HepG2 (cell line): Measurements from ENCODE around the gene GALNT11. TPM values are rescaled to one million over a fixed set of nuclear protein-coding genes. Genes with fewer than 3 reads are reported as not detected.

Experiments used
- ATF7-NPFF ChIP-seq: sonication (generic); formaldehyde crosslinking; IDR thresholded peaks from 2 replicates; pipeline ENCODE4 v1.8.1; 2023; ENCODE audit warnings: mild to moderate bottlenecking, low read depth, missing genetic modification reagents, moderate library complexity
- HHEX ChIP-seq: IDR thresholded peaks from 2 replicates; pipeline ENCODE4 v1.6.1; 2016; ENCODE audit warnings: control low read depth
- NCOA1 ChIP-seq: sonication (generic); formaldehyde crosslinking; IDR thresholded peaks from 2 replicates; pipeline ENCODE4 v1.9.0; 2021; ENCODE audit warnings: missing genetic modification reagents
- PHF21A ChIP-seq: sonication (generic); formaldehyde crosslinking; IDR thresholded peaks from 2 replicates; pipeline ENCODE4 v1.5.0; 2020; ENCODE audit warnings: mild to moderate bottlenecking, missing genetic modification reagents
- RORA ChIP-seq: sonication (generic); formaldehyde crosslinking; IDR thresholded peaks from 2 replicates; pipeline ENCODE4 v1.5.0; 2020; ENCODE audit warnings: mild to moderate bottlenecking, missing genetic modification reagents, moderate library complexity
- TAF1 ChIP-seq: sonication (generic); formaldehyde crosslinking; IDR thresholded peaks from 2 replicates; pipeline ENCODE4 v1.4.0; 2020; ENCODE audit warnings: missing genetic modification reagents
- THAP11 ChIP-seq: IDR thresholded peaks from 2 replicates; pipeline ENCODE4 v1.6.1; 2016; ENCODE audit warnings: missing biosample characterization, missing genetic modification reagents
- ZNF232 ChIP-seq: sonication (generic); formaldehyde crosslinking; IDR thresholded peaks from 2 replicates; pipeline ENCODE4 v1.4.0; 2020; ENCODE audit warnings: missing genetic modification reagents, borderline replicate concordance
- ZNF24 ChIP-seq: fragments of 450-650 bp; IDR thresholded peaks from 2 replicates; pipeline ENCODE4 v1.6.1; 2017; ENCODE audit warnings: antibody characterized with exemption, mild to moderate bottlenecking
- ZNF33A ChIP-seq: sonication (generic); formaldehyde crosslinking; IDR thresholded peaks from 2 replicates; pipeline ENCODE4 v1.5.1; 2020; ENCODE audit warnings: missing genetic modification reagents, mild to moderate bottlenecking, moderate library complexity, borderline replicate concordance
- ZNF563 ChIP-seq: sonication (generic); formaldehyde crosslinking; IDR thresholded peaks from 2 replicates; pipeline ENCODE4 v1.8.0; 2022; ENCODE audit warnings: mild to moderate bottlenecking, moderate library complexity, missing genetic modification reagents
- ZNF891 ChIP-seq: sonication (generic); formaldehyde crosslinking; IDR thresholded peaks from 2 replicates; pipeline ENCODE4 v1.5.0; 2020; ENCODE audit warnings: mild to moderate bottlenecking, missing genetic modification reagents
- polyA plus RNA-seq, 8 experiments: library from polyadenylated mRNA; depleted of rRNA in 3 of 8; stranded (reverse) in 7 of 8; unstranded in 1 of 8; fragments of >200 nt; fragmentation: Illumina TruSeq in 4 of 8; extraction: Trizol in 4 of 8; gene quantifications; 2 replicates each; pipeline versions ENCODE4 v1.2.1 to v1.2.3, GENCODE V29; 2011 to 2016; ENCODE audit warnings: low read depth in 4 of 8, missing spikeins in 1 of 8, mixed read lengths in 1 of 8; ENCODE audit not compliant: insufficient read depth in 1 of 8
- total RNA-seq, 5 experiments: library from RNA; depleted of rRNA; stranded (reverse); fragments of >200 nt; fragmentation: Illumina TruSeq; extraction: Trizol; gene quantifications; 2 replicates each; pipeline ENCODE4 v1.2.3, GENCODE V29; 2016; ENCODE audit warnings: low read depth in 1 of 5
- TF ChIP-seq, protein P1 (sequence below): sonication (generic); formaldehyde crosslinking; IDR thresholded peaks from 2 replicates; pipeline ENCODE4 v1.5.1; 2020; ENCODE audit warnings: missing genetic modification reagents, mild to moderate bottlenecking, borderline replicate concordance
- TF ChIP-seq, protein P2 (sequence below): sonication (generic); formaldehyde crosslinking; IDR thresholded peaks from 2 replicates; pipeline ENCODE4 v1.5.0; 2020; ENCODE audit warnings: missing genetic modification reagents, mild to moderate bottlenecking, borderline replicate concordance
- TF ChIP-seq, protein P3 (sequence below): sonication (generic); formaldehyde crosslinking; IDR thresholded peaks from 2 replicates; pipeline ENCODE4 v1.4.0; 2020; ENCODE audit warnings: mild to moderate bottlenecking, missing genetic modification reagents
- TF ChIP-seq, protein P4 (sequence below): sonication (generic); formaldehyde crosslinking; IDR thresholded peaks from 2 replicates; pipeline ENCODE4; 2020; ENCODE audit warnings: missing genetic modification reagents, mild to moderate bottlenecking, borderline replicate concordance
- TF ChIP-seq, protein P5 (sequence below): sonication (generic); formaldehyde crosslinking; IDR thresholded peaks from 2 replicates; pipeline ENCODE4 v1.5.0; 2020; ENCODE audit warnings: mild to moderate bottlenecking, missing genetic modification reagents
- TF ChIP-seq, protein P6 (sequence below): IDR thresholded peaks from 2 replicates; pipeline ENCODE4 v1.6.1; 2018; ENCODE audit warnings: missing genetic modification reagents, mild to moderate bottlenecking, missing compliant biosample characterization
- TF ChIP-seq, protein P7 (sequence below): sonication (generic); formaldehyde crosslinking; IDR thresholded peaks from 2 replicates; pipeline ENCODE4 v1.5.0; 2020; ENCODE audit warnings: missing genetic modification reagents

GALNT11 gene
- total and polyA plus RNA-seq, 2 of the 13 experiments (the other 11 are each of a cell fraction or from before 2014, with no cell fraction given) = 9.3 to 16.3 TPM

DNA sequence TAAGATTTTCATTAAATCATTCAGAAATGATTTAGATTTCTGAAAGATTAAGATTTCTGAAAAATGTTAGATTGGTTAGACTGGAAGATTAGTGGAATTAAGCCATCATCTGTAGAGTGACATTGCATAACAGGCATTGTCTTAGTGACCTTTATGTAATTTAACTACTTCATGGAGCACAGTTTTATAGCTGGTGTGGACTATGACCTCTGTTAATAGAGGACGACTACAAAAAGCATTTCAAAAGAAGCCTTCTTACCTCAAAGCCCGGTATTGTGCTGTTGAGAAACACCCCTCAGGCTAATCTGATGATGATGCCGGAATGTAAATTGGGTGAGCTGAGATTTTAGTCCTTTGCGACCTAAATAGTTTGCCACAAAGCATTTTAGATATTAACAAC, 55.6 kb downstream of the GALNT11 start (continued):
- TF ChIP-seq, protein P1, sequence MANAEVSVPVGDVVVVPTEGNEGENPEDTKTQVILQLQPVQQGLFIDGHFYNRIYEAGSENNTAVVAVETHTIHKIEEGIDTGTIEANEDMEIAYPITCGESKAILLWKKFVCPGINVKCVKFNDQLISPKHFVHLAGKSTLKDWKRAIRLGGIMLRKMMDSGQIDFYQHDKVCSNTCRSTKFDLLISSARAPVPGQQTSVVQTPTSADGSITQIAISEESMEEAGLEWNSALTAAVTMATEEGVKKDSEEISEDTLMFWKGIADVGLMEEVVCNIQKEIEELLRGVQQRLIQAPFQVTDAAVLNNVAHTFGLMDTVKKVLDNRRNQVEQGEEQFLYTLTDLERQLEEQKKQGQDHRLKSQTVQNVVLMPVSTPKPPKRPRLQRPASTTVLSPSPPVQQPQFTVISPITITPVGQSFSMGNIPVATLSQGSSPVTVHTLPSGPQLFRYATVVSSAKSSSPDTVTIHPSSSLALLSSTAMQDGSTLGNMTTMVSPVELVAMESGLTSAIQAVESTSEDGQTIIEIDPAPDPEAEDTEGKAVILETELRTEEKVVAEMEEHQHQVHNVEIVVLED = no peak; the same call in 1 of the 2 replicates
- TF ChIP-seq ZNF563 (CRISPR knock-in tag) (no peak), ZNF24 (no peak), TAF1 (no peak), PHF21A (CRISPR knock-in tag) (peak; percentile 89), NCOA1 (CRISPR knock-in tag) (no peak), ZNF232 (CRISPR knock-in tag) (no peak), ZNF33A (no peak), RORA (CRISPR knock-in tag) (no peak), THAP11 (CRISPR knock-in tag) (no peak), ZNF891 (CRISPR knock-in tag) (no peak), HHEX (CRISPR knock-in tag) (no peak), ATF7-NPFF (CRISPR knock-in tag) (no peak)
- TF ChIP-seq, protein P2, sequence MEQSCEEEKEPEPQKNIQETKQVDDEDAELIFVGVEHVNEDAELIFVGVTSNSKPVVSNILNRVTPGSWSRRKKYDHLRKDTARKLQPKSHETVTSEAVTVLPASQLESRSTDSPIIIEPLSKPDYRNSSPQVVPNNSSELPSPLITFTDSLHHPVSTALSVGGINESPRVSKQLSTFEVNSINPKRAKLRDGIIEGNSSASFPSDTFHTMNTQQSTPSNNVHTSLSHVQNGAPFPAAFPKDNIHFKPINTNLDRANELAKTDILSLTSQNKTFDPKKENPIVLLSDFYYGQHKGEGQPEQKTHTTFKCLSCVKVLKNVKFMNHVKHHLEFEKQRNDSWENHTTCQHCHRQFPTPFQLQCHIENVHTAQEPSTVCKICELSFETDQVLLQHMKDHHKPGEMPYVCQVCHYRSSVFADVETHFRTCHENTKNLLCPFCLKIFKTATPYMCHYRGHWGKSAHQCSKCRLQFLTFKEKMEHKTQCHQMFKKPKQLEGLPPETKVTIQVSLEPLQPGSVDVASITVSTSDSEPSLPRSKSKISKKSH (CRISPR knock-in tag) = no peak
- TF ChIP-seq, protein P3, sequence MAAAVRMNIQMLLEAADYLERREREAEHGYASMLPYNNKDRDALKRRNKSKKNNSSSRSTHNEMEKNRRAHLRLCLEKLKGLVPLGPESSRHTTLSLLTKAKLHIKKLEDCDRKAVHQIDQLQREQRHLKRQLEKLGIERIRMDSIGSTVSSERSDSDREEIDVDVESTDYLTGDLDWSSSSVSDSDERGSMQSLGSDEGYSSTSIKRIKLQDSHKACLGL = no peak
- TF ChIP-seq, protein P4, sequence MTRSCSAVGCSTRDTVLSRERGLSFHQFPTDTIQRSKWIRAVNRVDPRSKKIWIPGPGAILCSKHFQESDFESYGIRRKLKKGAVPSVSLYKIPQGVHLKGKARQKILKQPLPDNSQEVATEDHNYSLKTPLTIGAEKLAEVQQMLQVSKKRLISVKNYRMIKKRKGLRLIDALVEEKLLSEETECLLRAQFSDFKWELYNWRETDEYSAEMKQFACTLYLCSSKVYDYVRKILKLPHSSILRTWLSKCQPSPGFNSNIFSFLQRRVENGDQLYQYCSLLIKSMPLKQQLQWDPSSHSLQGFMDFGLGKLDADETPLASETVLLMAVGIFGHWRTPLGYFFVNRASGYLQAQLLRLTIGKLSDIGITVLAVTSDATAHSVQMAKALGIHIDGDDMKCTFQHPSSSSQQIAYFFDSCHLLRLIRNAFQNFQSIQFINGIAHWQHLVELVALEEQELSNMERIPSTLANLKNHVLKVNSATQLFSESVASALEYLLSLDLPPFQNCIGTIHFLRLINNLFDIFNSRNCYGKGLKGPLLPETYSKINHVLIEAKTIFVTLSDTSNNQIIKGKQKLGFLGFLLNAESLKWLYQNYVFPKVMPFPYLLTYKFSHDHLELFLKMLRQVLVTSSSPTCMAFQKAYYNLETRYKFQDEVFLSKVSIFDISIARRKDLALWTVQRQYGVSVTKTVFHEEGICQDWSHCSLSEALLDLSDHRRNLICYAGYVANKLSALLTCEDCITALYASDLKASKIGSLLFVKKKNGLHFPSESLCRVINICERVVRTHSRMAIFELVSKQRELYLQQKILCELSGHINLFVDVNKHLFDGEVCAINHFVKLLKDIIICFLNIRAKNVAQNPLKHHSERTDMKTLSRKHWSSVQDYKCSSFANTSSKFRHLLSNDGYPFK (CRISPR knock-in tag) = no peak
- TF ChIP-seq, protein P5, sequence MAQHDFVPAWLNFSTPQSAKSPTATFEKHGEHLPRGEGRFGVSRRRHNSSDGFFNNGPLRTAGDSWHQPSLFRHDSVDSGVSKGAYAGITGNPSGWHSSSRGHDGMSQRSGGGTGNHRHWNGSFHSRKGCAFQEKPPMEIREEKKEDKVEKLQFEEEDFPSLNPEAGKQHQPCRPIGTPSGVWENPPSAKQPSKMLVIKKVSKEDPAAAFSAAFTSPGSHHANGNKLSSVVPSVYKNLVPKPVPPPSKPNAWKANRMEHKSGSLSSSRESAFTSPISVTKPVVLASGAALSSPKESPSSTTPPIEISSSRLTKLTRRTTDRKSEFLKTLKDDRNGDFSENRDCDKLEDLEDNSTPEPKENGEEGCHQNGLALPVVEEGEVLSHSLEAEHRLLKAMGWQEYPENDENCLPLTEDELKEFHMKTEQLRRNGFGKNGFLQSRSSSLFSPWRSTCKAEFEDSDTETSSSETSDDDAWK (CRISPR knock-in tag) = no peak
- TF ChIP-seq, protein P6, sequence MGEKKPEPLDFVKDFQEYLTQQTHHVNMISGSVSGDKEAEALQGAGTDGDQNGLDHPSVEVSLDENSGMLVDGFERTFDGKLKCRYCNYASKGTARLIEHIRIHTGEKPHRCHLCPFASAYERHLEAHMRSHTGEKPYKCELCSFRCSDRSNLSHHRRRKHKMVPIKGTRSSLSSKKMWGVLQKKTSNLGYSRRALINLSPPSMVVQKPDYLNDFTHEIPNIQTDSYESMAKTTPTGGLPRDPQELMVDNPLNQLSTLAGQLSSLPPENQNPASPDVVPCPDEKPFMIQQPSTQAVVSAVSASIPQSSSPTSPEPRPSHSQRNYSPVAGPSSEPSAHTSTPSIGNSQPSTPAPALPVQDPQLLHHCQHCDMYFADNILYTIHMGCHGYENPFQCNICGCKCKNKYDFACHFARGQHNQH (CRISPR knock-in tag) = no peak
- TF ChIP-seq, protein P7, sequence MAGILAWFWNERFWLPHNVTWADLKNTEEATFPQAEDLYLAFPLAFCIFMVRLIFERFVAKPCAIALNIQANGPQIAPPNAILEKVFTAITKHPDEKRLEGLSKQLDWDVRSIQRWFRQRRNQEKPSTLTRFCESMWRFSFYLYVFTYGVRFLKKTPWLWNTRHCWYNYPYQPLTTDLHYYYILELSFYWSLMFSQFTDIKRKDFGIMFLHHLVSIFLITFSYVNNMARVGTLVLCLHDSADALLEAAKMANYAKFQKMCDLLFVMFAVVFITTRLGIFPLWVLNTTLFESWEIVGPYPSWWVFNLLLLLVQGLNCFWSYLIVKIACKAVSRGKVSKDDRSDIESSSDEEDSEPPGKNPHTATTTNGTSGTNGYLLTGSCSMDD (CRISPR knock-in tag) = no peak
